ENCODE measurements around the gene TASP1. TPM values are rescaled to one million over a fixed set of nuclear protein-coding genes. Genes with fewer than 3 reads are reported as not detected.

The TASP1 gene
- total RNA-seq, 3 donors from 2014 or later (not counting 1 experiment from before 2014, with no cell fraction given) = 15.5 to 22.3 (median 16.3) TPM

- Mint-ChIP-seq H3K9me3 (no peaks in the 10 kb centered on the region), H3K27me3 (ENCODE audit: low read depth in 2 of 2) (no peaks in the 10 kb centered on the region), H3K27ac (no peak overlapping the region), H3K4me3 (no peak overlapping the region), H3K36me3 (no peaks in the 10 kb centered on the region), H3K4me1 (no peaks in the 10 kb centered on the region)
- TF ChIP-seq CTCF (IDR thresholded peaks at IDR 0.05) = no peak
- ATAC-seq (no peak), DNase-seq (no peak)
- H3K27ac ChIP-seq (ENCODE audit: low read length) = no peak overlapping the region
- no peaks in the 10 kb centered on the region for H3K36me3 ChIP-seq (ENCODE audit: control insufficient read depth, insufficient read depth, low read length)
- H3K27me3 ChIP-seq (ENCODE audit: control insufficient read depth, insufficient read depth, low read length) = no peaks in the 10 kb centered on the region
- WGBS (ENCODE audit: insufficient coverage) = 88% methylated on average over 2 of the region's 4 CpGs
- H3K9me3 ChIP-seq (ENCODE audit: control insufficient read depth, insufficient read depth, low read length) = no peaks in the 10 kb centered on the region
- intact Hi-C loops (cut with micrococcal nuclease) = no loop called here
- H3K4me3 ChIP-seq (ENCODE audit: low read length) = no peak overlapping the region
- no peaks in the 10 kb centered on the region for H3K4me1 ChIP-seq (ENCODE audit: control insufficient read depth, insufficient read depth, low read length)
These were observed 94.9 kb downstream of the TASP1 start for GRCh38 chr20:13543783-13544182.

- TF ChIP-seq CTCF (IDR thresholded peaks at IDR 0.05) = no peak
- Histone ChIP-seq H3K9me3 (ENCODE audit: control insufficient read depth, insufficient read depth, low read length) (no peaks in the 10 kb centered on the region), H3K27me3 (ENCODE audit: control insufficient read depth, insufficient read depth, low read length) (no peaks in the 10 kb centered on the region), H3K4me1 (ENCODE audit: control insufficient read depth, insufficient read depth, low read length) (no peaks in the 10 kb centered on the region), H3K4me3 (ENCODE audit: low read length) (no peak overlapping the region), H3K27ac (ENCODE audit: low read length) (no peak overlapping the region), H3K36me3 (ENCODE audit: control insufficient read depth, insufficient read depth, low read length) (peaks cover 5% of the 10 kb centered on the region)
- no peaks in the 10 kb centered on the region for H3K36me3 Mint-ChIP-seq
- no peaks in the 10 kb centered on the region for H3K9me3 Mint-ChIP-seq
- intact Hi-C loops (cut with micrococcal nuclease) = no loop called here
- no peak overlapping the region for H3K27ac Mint-ChIP-seq
- no peaks in the 10 kb centered on the region for H3K4me1 Mint-ChIP-seq
- 98% methylated on average over 3 of the region's 4 CpGs for WGBS (ENCODE audit: insufficient coverage)
- H3K4me3 Mint-ChIP-seq = no peak overlapping the region
- DNase-seq (no peak), ATAC-seq (no peak)
- H3K27me3 Mint-ChIP-seq (ENCODE audit: low read depth in 2 of 2) = no peaks in the 10 kb centered on the region
These were observed 103.1 kb downstream of the TASP1 start for GRCh38 chr20:13535627-13536026.

- H3K9me3 ChIP-seq (ENCODE audit: control insufficient read depth, insufficient read depth, low read length) = no peaks in the 10 kb centered on the region
- no peaks in the 10 kb centered on the region for H3K9me3 Mint-ChIP-seq
- 91% methylated on average over 4 of the region's 5 CpGs for WGBS (ENCODE audit: insufficient coverage)
These were observed 104.8 kb downstream of the TASP1 start for GRCh38 chr20:13533946-13534345.

More at GRCh38 chr20:13533946-13534345, 104.8 kb downstream of the TASP1 start:
- no peak overlapping the region for H3K27ac ChIP-seq (ENCODE audit: low read length)
- H3K27me3 ChIP-seq (ENCODE audit: control insufficient read depth, insufficient read depth, low read length) = no peaks in the 10 kb centered on the region
- DNase-seq (no peak), ATAC-seq (no peak)
- H3K4me3 ChIP-seq (ENCODE audit: low read length) = no peak overlapping the region
- Mint-ChIP-seq H3K27me3 (ENCODE audit: low read depth in 2 of 2) (no peaks in the 10 kb centered on the region), H3K27ac (no peak overlapping the region), H3K36me3 (no peaks in the 10 kb centered on the region), H3K4me1 (no peaks in the 10 kb centered on the region), H3K4me3 (no peak overlapping the region)
- H3K36me3 ChIP-seq (ENCODE audit: control insufficient read depth, insufficient read depth, low read length) = peaks cover 8% of the 10 kb centered on the region
- H3K4me1 ChIP-seq (ENCODE audit: control insufficient read depth, insufficient read depth, low read length) = no peaks in the 10 kb centered on the region
- intact Hi-C loops (cut with micrococcal nuclease) = no loop called here
- no peak for TF ChIP-seq CTCF (IDR thresholded peaks at IDR 0.05)

All from natural killer cell (primary cell).